CD8-positive, alpha-beta memory T cell (primary cell): ENCODE results near the gene IFT88. TPM values are rescaled to one million over a fixed set of nuclear protein-coding genes. Genes with fewer than 3 reads are reported as not detected.

Experiments
- CTCF ChIA-PET: fragments of 350-600 bp; sonication (Branson Sonifier 250); formaldehyde crosslinking; loops from one replicate; lab custom pipeline; 2021; ENCODE audit warnings: antibody characterized with exemption; lab: Charles Lee
- POLR2A ChIA-PET: fragments of 350-600 bp; sonication (Branson Sonifier 250); formaldehyde crosslinking; loops from one replicate; lab custom pipeline; 2021; ENCODE audit warnings: antibody characterized with exemption; lab: Charles Lee
- DNase-seq, 5 donors: peaks; one replicate each; pipeline versions ENCODE4 v3.0.0 to v3.0.0-alpha.2; 2020 to 2022; ENCODE audit warnings: mixed read lengths in 1 of 5
- H3K27ac ChIP-seq: one replicate; pipeline ENCODE4 v1.7.0; 2013; ENCODE audit warnings: low read depth, mild to moderate bottlenecking, low read length, moderate library complexity
- H3K27me3 ChIP-seq: 2 replicates; pipeline ENCODE4 v1.7.0; 2013; ENCODE audit warnings: low read length, mild to moderate bottlenecking; ENCODE audit not compliant: insufficient read depth, poor library complexity, severe bottlenecking
- H3K36me3 ChIP-seq: 2 replicates; pipeline ENCODE4 v1.7.0; 2013; ENCODE audit warnings: mild to moderate bottlenecking, low read length, moderate library complexity; ENCODE audit not compliant: insufficient read depth
- H3K4me1 ChIP-seq: 2 replicates; pipeline ENCODE4 v1.7.0; 2013; ENCODE audit warnings: mild to moderate bottlenecking, low read length, moderate library complexity; ENCODE audit not compliant: insufficient read depth
- H3K4me3 ChIP-seq: 2 replicates; pipeline ENCODE4 v1.7.0; 2013; ENCODE audit warnings: mild to moderate bottlenecking, low read length
- H3K9me3 ChIP-seq: 2 replicates; pipeline ENCODE4 v1.7.0; 2013; ENCODE audit warnings: mild to moderate bottlenecking, low read length
- H3K27ac Mint-ChIP-seq, 8 donors: one replicate each; pipeline ENCODE4 v1.8.0; 2020 to 2021; ENCODE audit warnings: mixed read lengths in 8 of 8, mild to moderate bottlenecking in 6 of 8, inconsistent platforms in 3 of 8, moderate library complexity in 3 of 8
- H3K27me3 Mint-ChIP-seq, 2 donors: one replicate each; pipeline ENCODE4 v1.8.0; 2020 to 2021; ENCODE audit warnings: mixed read lengths in 2 of 2, mild to moderate bottlenecking in 1 of 2, moderate library complexity in 1 of 2
- H3K36me3 Mint-ChIP-seq, 3 donors: one replicate each; pipeline ENCODE4 v1.8.0; 2020 to 2021; ENCODE audit warnings: mixed read lengths in 3 of 3, inconsistent platforms in 1 of 3, mild to moderate bottlenecking in 1 of 3
- H3K4me1 Mint-ChIP-seq, 3 donors: one replicate each; pipeline ENCODE4 v1.8.0; 2020 to 2021; ENCODE audit warnings: mixed read lengths in 3 of 3, inconsistent platforms in 1 of 3, mild to moderate bottlenecking in 1 of 3
- H3K4me3 Mint-ChIP-seq, 7 donors: one replicate each; pipeline ENCODE4 v1.8.0; 2020 to 2021; ENCODE audit warnings: mixed read lengths in 7 of 7, mild to moderate bottlenecking in 6 of 7, moderate library complexity in 4 of 7, inconsistent platforms in 2 of 7
- H3K9me3 Mint-ChIP-seq, 5 donors: one replicate each; pipeline ENCODE4 v1.8.0; 2020 to 2022; ENCODE audit warnings: mixed read lengths in 5 of 5, mild to moderate bottlenecking in 3 of 5, moderate library complexity in 2 of 5, inconsistent platforms in 1 of 5
- polyA plus RNA-seq: library from polyadenylated mRNA; unstranded; fragments of 300-500 nt; fragmentation: Illumina TruSeq; gene quantifications from one replicate; pipeline ENCODE4 v1.2.3, GENCODE V29; 2021
- total RNA-seq, 2 experiments: library from RNA; stranded (reverse); gene quantifications; one replicate each; pipeline ENCODE4 v1.2.3, GENCODE V29; 2021

IFT88 gene
- total and polyA plus RNA-seq, 3 experiments from 2014 or later = 4.2 to 7.2 (median 4.9) TPM

DNA sequence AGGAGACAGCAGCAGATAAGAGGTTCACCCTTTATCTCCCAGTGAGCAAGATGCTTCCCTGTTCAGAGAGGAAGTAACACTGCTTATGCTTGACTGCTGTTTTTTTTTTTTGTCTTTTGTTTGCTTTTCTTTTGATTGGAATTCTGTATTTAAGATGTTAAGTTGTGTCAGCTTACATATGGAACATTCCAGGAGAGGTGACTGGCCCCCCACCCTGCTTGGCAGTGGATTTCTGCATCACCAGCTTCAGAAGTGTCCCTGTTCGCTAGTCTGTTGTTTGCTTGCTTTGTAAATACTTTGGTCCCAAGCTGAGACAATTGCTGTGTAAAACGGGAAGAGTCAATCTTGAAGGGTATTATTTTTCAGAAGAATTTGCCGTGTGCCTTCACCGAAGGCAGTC lies 43.0 kb downstream of the IFT88 start:
- H3K27me3 ChIP-seq = no peaks in the 10 kb centered on the region
- no peak overlapping the region for H3K27ac Mint-ChIP-seq
- no peak for DNase-seq
- H3K27me3 Mint-ChIP-seq = no peaks in the 10 kb centered on the region
- CTCF ChIA-PET = no interaction called here
- H3K4me3 ChIP-seq = no peak overlapping the region
- no peaks in the 10 kb centered on the region for H3K36me3 ChIP-seq
- no peak overlapping the region for H3K4me3 Mint-ChIP-seq
- H3K4me1 ChIP-seq = no peaks in the 10 kb centered on the region
- H3K27ac ChIP-seq = no peak overlapping the region
- H3K36me3 Mint-ChIP-seq = peaks cover 7 to 30% (median 18%) of the 10 kb centered on the region in 3 donors
- POLR2A ChIA-PET = no interaction called here
- H3K4me1 Mint-ChIP-seq = no peaks in the 10 kb centered on the region
- H3K9me3 Mint-ChIP-seq = no peaks in the 10 kb centered on the region
- no peaks in the 10 kb centered on the region for H3K9me3 ChIP-seq

DNA sequence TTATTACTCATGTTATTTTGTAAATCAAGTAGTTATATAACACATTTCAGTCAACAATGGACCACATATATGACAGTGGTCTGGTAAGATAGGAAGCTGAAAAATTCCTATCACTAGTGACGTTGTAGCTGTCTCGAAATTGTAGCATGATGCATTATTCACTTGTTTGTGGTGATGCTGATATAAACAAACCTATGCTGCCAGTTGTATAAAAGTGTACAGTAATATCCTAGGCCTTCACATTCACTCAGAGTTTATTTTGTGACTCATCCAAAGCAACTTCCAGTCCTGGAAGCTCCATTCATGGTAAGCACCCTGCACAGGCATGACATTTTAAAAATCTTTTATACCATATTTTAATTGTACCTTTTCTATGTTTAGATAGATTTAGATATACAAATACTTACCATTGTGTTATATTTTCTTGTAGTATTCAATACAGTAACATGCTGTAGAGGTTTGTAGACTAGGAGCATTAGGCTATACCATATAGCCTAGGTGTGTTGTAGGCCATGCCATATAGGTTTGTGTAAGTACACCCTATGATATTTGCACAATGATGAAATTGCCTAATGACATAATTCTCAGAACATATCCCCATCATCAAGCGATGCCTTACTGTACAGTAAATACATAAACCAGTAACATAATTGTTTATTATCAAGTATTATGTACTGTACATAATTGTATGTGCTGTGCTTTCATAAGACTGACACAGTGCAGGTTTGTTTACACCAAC lies 49.3 kb downstream of the IFT88 start:
- no peak overlapping the region for H3K4me3 Mint-ChIP-seq
- H3K36me3 Mint-ChIP-seq = peaks cover 10 to 17% (median 10%) of the 10 kb centered on the region in 3 donors
- POLR2A ChIA-PET = no interaction called here
- Histone ChIP-seq H3K27me3 (no peaks in the 10 kb centered on the region), H3K4me3 (no peak overlapping the region), H3K9me3 (no peaks in the 10 kb centered on the region), H3K4me1 (no peaks in the 10 kb centered on the region), H3K36me3 (no peaks in the 10 kb centered on the region), H3K27ac (no peak overlapping the region)
- no peaks in the 10 kb centered on the region for H3K27me3 Mint-ChIP-seq
- no peaks in the 10 kb centered on the region for H3K9me3 Mint-ChIP-seq
- H3K4me1 Mint-ChIP-seq = no peaks in the 10 kb centered on the region
- H3K27ac Mint-ChIP-seq = peak overlapping the region in 1 of 8 donors; percentile 9
- no peak for DNase-seq
- CTCF ChIA-PET = no interaction called here

DNA sequence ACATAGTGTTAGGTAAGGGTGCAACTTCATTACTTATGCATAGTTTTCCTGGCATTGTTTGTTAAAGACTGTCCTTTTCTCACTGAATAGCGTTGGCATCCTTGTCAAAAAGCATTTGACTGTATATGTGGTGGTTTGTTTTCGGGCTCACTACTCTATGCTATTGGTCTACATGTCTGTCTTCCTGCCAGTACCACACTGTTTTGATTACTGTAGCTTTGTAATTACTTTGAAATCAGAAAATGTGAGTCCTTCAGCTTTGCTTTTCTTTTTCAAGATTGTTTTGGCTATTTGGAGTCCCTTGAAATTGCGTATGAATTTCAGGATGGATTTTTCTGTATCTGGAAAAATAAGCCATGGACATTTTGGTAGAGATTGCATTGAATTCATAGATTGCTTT lies 56.0 kb downstream of the IFT88 start:
- Histone ChIP-seq H3K27me3 (no peaks in the 10 kb centered on the region), H3K36me3 (no peaks in the 10 kb centered on the region), H3K4me1 (no peaks in the 10 kb centered on the region), H3K9me3 (no peaks in the 10 kb centered on the region), H3K4me3 (no peak overlapping the region), H3K27ac (no peak overlapping the region)
- Mint-ChIP-seq H3K4me1 (no peaks in the 10 kb centered on the region), H3K9me3 (peaks cover 0 to 4% (median 0%) of the 10 kb centered on the region in 5 donors), H3K27ac (no peak overlapping the region), H3K36me3 (peaks cover 19 to 51% (median 41%) of the 10 kb centered on the region in 3 donors), H3K4me3 (no peak overlapping the region), H3K27me3 (no peaks in the 10 kb centered on the region)
- CTCF ChIA-PET = no interaction called here
- POLR2A ChIA-PET = no interaction called here
- DNase-seq = no peak

DNA sequence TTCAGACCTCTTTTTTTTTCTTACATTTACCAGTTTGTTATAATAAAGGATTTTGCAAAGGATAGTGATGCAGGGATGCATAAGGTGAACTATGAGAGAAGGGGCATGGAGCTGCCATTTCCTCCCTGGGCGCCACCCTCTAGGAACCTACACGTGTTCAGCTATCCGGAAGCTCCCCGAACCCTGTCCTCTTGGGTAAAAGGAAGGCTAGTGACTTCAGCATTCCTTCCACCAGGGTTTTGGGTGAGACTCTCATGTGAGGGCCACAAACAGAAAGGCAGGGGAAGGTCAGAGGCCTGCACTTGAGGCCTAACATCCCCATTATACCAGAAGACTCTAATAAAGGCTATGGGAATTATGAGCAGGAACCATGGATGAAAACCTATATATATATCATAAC lies 57.3 kb downstream of the IFT88 start:
- ChIA-PET CTCF (no interaction called here), POLR2A (no interaction called here)
- no peaks in the 10 kb centered on the region for H3K4me1 ChIP-seq
- Mint-ChIP-seq H3K4me3 (peak overlapping the region in 1 of 7 donors; percentile 6), H3K9me3 (peaks cover 0 to 4% (median 0%) of the 10 kb centered on the region in 5 donors), H3K4me1 (no peaks in the 10 kb centered on the region), H3K36me3 (peaks cover 17 to 45% (median 41%) of the 10 kb centered on the region in 3 donors), H3K27ac (no peak overlapping the region), H3K27me3 (no peaks in the 10 kb centered on the region)
- H3K27ac ChIP-seq = no peak overlapping the region
- H3K9me3 ChIP-seq = no peaks in the 10 kb centered on the region
- no peak overlapping the region for H3K4me3 ChIP-seq
- DNase-seq = no peak
- H3K27me3 ChIP-seq = no peaks in the 10 kb centered on the region
- H3K36me3 ChIP-seq = no peaks in the 10 kb centered on the region

DNA sequence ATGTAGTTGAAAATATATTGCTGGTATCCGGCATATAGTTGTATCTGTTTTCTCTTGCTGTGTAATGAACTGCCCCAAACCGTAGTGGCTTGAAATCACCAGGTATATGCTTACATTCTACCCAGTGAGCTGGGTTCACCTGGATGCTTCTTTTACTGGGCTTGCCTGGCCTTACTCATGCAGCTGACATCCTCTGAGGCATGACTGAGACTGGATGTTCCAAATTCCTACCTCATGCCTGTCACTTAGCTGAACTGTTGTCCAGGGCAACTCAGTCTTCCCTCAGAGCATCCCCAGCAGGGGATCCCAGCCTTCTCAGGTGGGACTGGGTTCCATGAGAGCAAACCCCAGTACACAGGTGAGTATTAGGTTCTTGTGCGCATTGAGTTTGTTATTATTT lies 66.8 kb downstream of the IFT88 start:
- no peak overlapping the region for H3K27ac ChIP-seq
- no peak for DNase-seq
- no peaks in the 10 kb centered on the region for H3K4me1 ChIP-seq
- ChIA-PET POLR2A (no interaction called here), CTCF (no interaction called here)
- no peak overlapping the region for H3K4me3 Mint-ChIP-seq
- no peaks in the 10 kb centered on the region for H3K9me3 Mint-ChIP-seq
- H3K27me3 Mint-ChIP-seq = no peaks in the 10 kb centered on the region
- peaks cover 0 to 2% (median 0%) of the 10 kb centered on the region in 3 donors for H3K4me1 Mint-ChIP-seq
- H3K36me3 Mint-ChIP-seq = peaks cover 13 to 26% (median 21%) of the 10 kb centered on the region in 3 donors
- H3K36me3 ChIP-seq = no peaks in the 10 kb centered on the region
- no peak overlapping the region for H3K4me3 ChIP-seq
- H3K27ac Mint-ChIP-seq = no peak overlapping the region
- no peaks in the 10 kb centered on the region for H3K9me3 ChIP-seq
- no peaks in the 10 kb centered on the region for H3K27me3 ChIP-seq

DNA sequence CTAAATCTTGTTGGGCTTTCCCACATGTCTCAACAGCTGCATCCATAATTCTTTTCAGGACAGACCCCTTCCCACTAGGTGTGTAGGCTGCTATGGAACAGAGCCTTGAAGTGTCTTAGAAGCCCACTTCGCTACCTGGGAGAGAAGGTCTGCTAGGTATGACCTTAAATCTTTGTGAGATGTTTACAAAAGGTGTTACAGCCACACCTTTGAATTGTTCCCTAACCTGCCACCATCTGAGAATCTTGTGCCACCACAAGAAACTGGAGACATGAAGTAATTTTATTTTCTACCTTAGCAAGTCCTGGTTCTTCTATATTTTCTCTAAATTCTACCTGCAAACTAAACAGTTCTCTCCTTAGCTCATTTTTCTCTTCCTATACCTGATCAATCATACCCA lies 69.1 kb downstream of the IFT88 start:
- no peak overlapping the region for H3K27ac ChIP-seq
- ChIA-PET CTCF (no interaction called here), POLR2A (no interaction called here)

DNA sequence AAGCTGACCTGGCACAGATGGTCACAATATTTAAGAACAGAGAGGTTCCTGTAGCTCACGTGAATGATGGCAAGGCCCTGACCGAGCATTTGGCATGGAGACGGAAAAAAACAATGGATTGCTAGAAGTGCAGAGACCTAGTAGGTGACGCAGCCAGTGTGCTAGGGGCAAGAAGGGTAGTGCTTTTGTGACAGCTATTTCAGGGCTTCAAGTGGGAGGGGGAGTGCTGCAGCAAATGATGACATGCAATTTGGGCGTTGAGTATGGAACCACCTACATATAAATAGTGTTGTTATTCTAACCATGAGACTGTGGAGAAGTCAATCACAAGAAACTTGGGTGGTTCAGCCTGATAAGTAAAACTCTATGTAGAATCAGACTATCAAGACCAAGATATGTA lies 70.9 kb downstream of the IFT88 start:
- no peaks in the 10 kb centered on the region for H3K9me3 Mint-ChIP-seq
- H3K27me3 Mint-ChIP-seq = no peaks in the 10 kb centered on the region
- Histone ChIP-seq H3K4me3 (no peak overlapping the region), H3K4me1 (no peaks in the 10 kb centered on the region), H3K9me3 (no peaks in the 10 kb centered on the region), H3K36me3 (no peaks in the 10 kb centered on the region), H3K27ac (no peak overlapping the region), H3K27me3 (no peaks in the 10 kb centered on the region)
- H3K4me1 Mint-ChIP-seq = peaks cover 0 to 2% (median 0%) of the 10 kb centered on the region in 3 donors
- no peak for DNase-seq
- H3K36me3 Mint-ChIP-seq = peaks cover 13 to 20% (median 14%) of the 10 kb centered on the region in 3 donors
- CTCF ChIA-PET = no interaction called here
- no peak overlapping the region for H3K4me3 Mint-ChIP-seq
- POLR2A ChIA-PET = no interaction called here
- H3K27ac Mint-ChIP-seq = no peak overlapping the region

More for the DNA sequence above, 69.1 kb downstream of the IFT88 start:
- H3K4me1 ChIP-seq = no peaks in the 10 kb centered on the region
- peaks cover 0 to 2% (median 0%) of the 10 kb centered on the region in 3 donors for H3K4me1 Mint-ChIP-seq
- peak overlapping the region in 1 of 8 donors; percentile 67 for H3K27ac Mint-ChIP-seq
- no peaks in the 10 kb centered on the region for H3K9me3 ChIP-seq
- no peaks in the 10 kb centered on the region for H3K9me3 Mint-ChIP-seq
- H3K27me3 ChIP-seq = no peaks in the 10 kb centered on the region
- DNase-seq = no peak
- H3K36me3 Mint-ChIP-seq = peaks cover 13 to 27% (median 21%) of the 10 kb centered on the region in 3 donors
- no peak overlapping the region for H3K4me3 Mint-ChIP-seq
- H3K36me3 ChIP-seq = no peaks in the 10 kb centered on the region
- no peak overlapping the region for H3K4me3 ChIP-seq
- no peaks in the 10 kb centered on the region for H3K27me3 Mint-ChIP-seq

DNA sequence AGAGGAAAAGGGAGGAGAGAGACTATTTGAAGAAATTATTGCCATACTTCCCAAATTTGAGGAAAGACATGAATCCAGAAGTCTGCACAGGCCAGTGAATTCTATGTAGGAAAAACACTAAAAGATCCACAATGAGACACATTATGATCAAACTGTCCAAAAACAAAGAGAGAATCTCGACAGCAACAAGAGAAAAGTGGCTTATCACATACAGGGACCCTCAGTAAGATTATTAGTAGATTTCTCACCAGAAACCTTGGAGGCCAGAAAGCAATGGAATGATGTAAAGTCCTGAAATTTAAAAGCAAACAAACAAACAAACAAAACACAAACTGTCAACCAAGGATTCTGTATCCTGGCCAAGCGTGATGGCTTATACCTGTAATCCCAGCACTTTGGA lies 80.8 kb downstream of the IFT88 start:
- Histone ChIP-seq H3K27ac (no peak overlapping the region), H3K4me3 (no peak overlapping the region), H3K4me1 (no peaks in the 10 kb centered on the region), H3K27me3 (no peaks in the 10 kb centered on the region), H3K36me3 (no peaks in the 10 kb centered on the region), H3K9me3 (no peaks in the 10 kb centered on the region)
- DNase-seq = no peak
- H3K27ac Mint-ChIP-seq = no peak overlapping the region
- H3K9me3 Mint-ChIP-seq = no peaks in the 10 kb centered on the region
- H3K4me1 Mint-ChIP-seq = no peaks in the 10 kb centered on the region
- H3K4me3 Mint-ChIP-seq = no peak overlapping the region
- no peaks in the 10 kb centered on the region for H3K27me3 Mint-ChIP-seq
- H3K36me3 Mint-ChIP-seq = peaks cover 12 to 14% (median 14%) of the 10 kb centered on the region in 3 donors
- ChIA-PET CTCF (no interaction called here), POLR2A (no interaction called here)
